ENCODE results near the gene MBD5.

Gene MBD5

GRCh38 chr2:148501545-148501944 lies 480.7 kb downstream of the MBD5 start:
- no peak for TF ChIP-seq CTCF (IDR thresholded peaks at IDR 0.05; ENCODE audit: borderline replicate concordance, control extremely low read depth, extremely low read depth, insufficient read depth, missing control alignments)
- in situ Hi-C loops (cut with MboI; ENCODE audit: low sequenced_read_pairs, unreplicated experiment): no loop called here
- no peak for DNase-seq (ENCODE audit: low spot score)

GRCh38 chr2:148503516-148503915 lies 482.6 kb downstream of the MBD5 start:
- no peak for TF ChIP-seq CTCF (IDR thresholded peaks at IDR 0.05; ENCODE audit: borderline replicate concordance, control extremely low read depth, extremely low read depth, insufficient read depth, missing control alignments)
- in situ Hi-C loops (cut with MboI; ENCODE audit: low sequenced_read_pairs, unreplicated experiment): no loop called here
- DNase-seq (ENCODE audit: low spot score): no peak

- TF ChIP-seq CTCF (IDR thresholded peaks at IDR 0.05; ENCODE audit: borderline replicate concordance, control extremely low read depth, extremely low read depth, insufficient read depth, missing control alignments): no peak
- DNase-seq (ENCODE audit: low spot score): no peak
- in situ Hi-C loops (cut with MboI; ENCODE audit: low sequenced_read_pairs, unreplicated experiment): no loop called here
Measured at GRCh38 chr2:148507970-148508369, 487.1 kb downstream of the MBD5 start.

- in situ Hi-C loops (cut with MboI; ENCODE audit: low sequenced_read_pairs, unreplicated experiment): no loop called here
- no peak for TF ChIP-seq CTCF (IDR thresholded peaks at IDR 0.05; ENCODE audit: borderline replicate concordance, control extremely low read depth, extremely low read depth, insufficient read depth, missing control alignments)
- DNase-seq (ENCODE audit: low spot score): no peak
Measured at GRCh38 chr2:148508878-148509287, 488.0 kb downstream of the MBD5 start.

- peak; percentile 81 for DNase-seq (ENCODE audit: low spot score)
- TF ChIP-seq CTCF (IDR thresholded peaks at IDR 0.05; ENCODE audit: borderline replicate concordance, control extremely low read depth, extremely low read depth, insufficient read depth, missing control alignments): peak; percentile 92
- in situ Hi-C loops (cut with MboI; ENCODE audit: low sequenced_read_pairs, unreplicated experiment): no loop called here
Measured at GRCh38 chr2:148509288-148509902, 488.5 kb downstream of the MBD5 start.

GRCh38 chr2:148511883-148512282 lies 491.0 kb downstream of the MBD5 start:
- in situ Hi-C loops (cut with MboI; ENCODE audit: low sequenced_read_pairs, unreplicated experiment): no loop called here
- no peak for DNase-seq (ENCODE audit: low spot score)
- no peak for TF ChIP-seq CTCF (IDR thresholded peaks at IDR 0.05; ENCODE audit: borderline replicate concordance, control extremely low read depth, extremely low read depth, insufficient read depth, missing control alignments)

All from GM13976 (cell line).